SKM-1 (cell line): Measurements from ENCODE around the gene SLC1A7.
A peak's percentile ranks its signal among the peaks of the same experiment; 100 is the strongest.

Source experiments
- DNase-seq: peaks from one replicate; lab custom pipeline; 2025; ENCODE audit not compliant: unreplicated experiment; lab: John Stamatoyannopoulos, UW

The SLC1A7 gene

DNA sequence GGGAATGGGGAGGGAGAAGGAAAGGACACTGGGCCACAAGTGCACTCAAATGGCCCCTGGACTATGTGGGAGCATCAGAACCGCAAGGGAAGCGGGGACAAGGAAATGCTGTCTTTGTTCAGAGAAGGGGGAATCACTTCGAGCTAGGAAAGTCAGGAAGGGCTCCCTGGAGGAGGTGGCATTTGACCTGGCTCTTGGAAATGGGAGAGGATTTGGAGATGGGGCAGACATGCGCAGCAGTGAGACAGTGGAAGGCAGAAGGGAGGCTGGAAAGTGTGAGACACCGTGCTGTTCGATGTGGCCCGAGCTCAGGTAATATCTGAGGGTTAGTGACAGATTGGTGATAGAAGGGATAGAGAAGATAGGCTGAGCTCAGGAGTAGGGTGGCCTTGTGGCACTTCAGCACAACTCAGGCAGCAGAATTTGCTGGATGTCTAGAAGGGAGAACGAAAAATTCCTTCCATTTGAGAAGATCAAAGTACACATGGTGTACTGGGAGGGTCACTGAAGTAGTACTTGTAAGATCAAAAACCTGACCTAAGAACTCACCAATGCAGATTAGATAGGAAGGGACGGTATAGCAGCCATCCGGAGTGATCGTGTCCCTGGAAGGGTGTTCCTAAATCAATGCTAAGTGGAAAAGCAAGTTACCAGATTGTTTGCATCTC, 25.4 kb downstream of the SLC1A7 start:
- DNase-seq: no peak

- DNase-seq: no peak
Measured at GRCh38 chr1:53116307-53116810, 26.1 kb downstream of the SLC1A7 start.

DNA sequence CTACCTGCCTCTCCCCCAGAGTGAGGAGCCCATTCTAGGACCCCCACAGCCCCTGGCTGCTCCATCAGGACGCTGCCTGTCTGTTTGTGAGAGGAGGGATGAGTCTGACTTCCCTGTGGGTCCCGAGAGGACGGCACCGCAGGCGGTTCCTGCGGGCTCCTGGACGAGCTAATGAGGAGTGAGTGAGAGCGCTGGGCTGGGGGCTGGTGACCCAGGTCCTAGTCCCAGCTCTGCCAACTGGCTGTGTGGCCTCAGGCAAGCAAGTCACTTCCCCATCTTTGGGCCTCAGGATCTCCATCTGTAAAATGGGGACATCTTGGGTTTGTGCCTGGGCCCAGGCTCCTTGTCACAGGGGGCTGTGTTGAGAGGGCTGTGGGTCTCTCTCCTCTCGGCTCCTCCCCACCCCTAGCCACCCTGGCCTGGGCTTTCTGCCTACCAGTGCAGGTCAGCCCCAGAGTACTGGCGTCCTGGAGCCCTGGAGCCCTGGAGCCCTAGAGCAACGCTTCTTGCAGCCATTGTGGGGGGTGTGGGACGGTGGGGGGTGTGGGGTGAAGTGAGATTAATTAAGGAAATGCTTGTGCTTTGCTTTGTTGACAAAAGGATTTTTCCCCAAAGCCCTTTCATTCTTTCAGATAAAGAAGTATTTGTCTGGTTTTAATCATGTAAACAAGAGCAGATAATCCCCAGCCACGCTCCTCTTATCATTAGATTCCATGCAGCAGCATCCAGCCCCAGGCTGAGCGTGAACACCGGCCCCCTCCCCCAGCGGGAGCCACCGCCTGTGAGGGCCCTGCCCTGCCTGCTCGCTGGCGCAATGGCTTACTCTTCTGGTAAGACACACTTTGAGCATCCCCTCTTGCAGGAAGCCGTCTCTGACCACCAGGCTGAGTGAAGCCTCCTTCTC, 26.8 kb downstream of the SLC1A7 start:
- no peak for DNase-seq

- DNase-seq: no peak
Measured at GRCh38 chr1:53114581-53115400, 27.6 kb downstream of the SLC1A7 start.

- no peak for DNase-seq
Measured at GRCh38 chr1:53114090-53114489, 28.3 kb downstream of the SLC1A7 start.

- DNase-seq: no peak
Measured at GRCh38 chr1:53112861-53113260, 29.6 kb downstream of the SLC1A7 start.

DNA sequence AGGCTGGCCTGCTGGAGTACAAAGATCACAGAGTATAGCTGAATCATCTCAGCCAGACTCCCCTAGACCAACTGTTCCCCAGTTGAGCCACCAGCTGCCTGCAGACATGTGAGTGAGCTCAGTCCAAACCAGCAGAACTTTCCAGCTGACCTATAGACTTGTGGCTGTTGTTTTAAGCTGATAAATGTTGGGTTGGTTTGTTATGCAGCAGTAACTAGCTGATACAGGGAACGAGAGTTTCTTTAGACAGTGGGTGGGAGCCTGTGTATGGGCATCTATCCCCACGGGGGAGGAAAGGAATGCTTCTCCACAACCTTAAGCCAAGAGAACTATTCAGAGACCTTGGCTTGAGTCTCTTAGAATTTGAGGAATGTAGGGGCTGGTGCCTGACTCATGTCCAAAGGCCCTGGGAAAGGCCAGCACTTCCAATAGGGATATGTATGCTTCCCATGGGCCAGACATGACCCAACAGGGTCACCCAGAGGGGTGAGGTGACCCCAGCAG, 30.1 kb downstream of the SLC1A7 start:
- DNase-seq: no peak

- no peak for DNase-seq
Measured at GRCh38 chr1:53111693-53112092, 30.7 kb downstream of the SLC1A7 start.

DNA sequence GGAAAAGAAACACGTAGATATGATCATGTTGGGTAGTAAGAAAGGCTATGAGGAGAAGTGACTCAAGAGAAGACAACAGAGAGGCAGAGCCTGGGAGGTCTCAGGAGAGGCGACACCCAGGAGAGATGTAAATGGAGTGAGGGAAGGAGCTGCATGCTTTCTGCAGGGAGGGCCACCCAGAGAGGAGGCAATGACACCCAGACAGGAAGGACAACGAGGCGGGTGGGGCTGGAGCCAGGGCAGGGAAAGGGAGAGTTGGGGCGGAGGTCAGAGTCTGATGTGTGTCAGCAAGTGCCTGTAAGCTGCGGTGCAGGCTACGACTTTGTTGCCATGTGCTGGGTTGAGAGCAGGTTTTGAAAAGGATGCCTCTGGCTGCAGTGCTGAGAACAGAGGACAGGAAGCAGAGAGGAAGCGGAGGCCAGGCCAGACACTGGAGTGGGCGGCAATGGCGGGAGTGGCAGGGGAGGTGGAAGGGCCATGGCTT, 31.3 kb downstream of the SLC1A7 start:
- DNase-seq: no peak

- peak; percentile 27 for DNase-seq
Measured at GRCh38 chr1:53110370-53111072, 31.9 kb downstream of the SLC1A7 start.

DNA sequence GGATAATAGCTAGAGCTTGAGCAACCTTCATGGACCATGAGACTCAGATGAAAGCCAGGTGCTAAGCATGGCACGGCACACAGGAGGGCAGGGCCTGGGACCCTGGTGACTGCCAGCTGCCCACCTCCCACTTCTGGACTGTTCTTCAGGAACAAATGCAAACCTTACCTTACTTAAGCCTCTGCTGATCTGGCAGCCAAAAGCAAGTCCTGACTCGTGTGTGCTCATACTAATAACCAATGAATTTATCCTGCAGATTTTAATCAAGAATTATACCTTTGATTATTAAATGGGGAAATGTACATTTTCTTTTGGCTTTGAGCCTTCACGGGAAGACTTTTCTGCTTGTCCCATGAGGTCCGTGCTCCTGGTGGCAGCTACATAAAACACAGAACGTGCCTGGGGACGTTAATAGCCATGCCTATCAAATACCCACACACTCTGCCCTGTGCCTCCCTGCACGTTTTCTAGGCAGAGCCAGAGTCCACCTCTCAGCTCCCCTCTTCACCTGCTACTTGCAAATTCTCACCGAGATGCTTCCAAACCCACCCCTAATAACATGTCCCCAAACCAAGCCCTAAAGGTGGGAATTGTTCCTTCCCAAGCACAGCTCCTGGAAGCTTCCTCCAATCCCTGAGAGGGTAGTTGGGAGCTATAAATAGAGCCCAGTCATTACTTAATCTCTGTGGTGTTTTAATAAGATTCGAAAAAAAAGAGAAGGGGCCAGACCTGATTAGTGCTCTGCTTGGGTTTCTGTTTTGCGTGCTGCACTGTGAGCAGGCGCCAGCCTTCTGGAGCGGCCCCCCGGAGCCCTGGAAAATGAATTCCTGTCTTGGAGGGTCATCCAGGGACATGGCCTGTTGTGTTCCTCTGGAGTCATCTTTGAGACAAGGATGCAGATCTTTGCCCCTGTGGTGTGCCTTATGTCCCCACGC, 33.5 kb downstream of the SLC1A7 start:
- no peak for DNase-seq

DNA sequence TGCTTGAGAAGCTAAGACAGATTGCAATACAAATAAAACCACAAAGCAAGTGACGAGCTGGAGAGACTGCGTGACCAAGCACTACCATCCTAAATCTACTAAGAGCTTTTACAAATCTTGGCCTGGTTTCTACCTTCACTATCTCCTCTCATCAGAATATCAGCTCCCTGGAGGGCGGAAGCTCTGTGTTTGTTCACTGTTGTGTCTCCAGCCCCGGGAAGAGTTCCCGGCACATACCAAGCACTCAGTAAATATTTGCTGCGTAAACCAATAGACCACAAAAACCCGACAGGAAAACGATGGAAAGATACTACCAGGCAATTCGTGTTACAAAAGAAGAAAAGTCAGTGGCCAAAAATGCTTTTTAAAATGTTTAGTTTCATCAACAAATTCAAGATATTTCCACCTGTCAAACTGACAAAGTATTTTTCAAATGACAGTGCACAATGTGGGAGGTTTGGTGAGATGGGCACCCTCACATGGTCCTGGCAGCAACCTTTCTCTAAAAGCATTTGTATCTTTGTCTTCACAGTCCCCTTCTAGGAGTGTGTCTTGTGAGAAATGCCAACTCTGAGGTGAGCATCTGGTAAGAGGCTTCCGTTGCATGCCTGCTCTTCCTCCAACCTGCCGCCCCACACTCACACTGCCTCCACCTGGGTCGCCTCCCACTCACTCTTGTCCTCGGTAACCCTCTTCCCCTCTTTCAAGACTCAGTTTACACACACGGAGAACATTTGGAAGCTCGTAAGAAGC, 34.7 kb downstream of the SLC1A7 start:
- DNase-seq: no peak

DNA sequence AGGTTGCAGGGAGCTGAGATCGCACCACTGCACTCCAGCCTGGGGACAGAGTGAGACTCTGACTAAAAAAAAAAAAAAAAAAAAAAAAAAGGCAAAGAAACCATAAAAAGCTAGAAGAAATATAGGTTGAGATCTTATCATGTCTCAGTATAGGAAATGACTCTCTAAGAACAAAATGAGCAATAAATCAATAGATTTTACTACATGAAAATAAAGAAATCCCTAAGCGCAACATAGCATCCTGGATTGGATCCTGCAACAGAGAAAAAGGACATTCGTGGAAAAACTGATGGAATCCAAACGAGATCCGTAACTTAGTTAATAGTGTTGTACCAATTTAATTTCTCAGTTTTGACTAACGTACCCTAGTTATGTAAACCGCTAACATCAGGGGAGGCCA, 35.3 kb downstream of the SLC1A7 start:
- no peak for DNase-seq

GRCh38 chr1:53104289-53104913, 38.0 kb downstream of the SLC1A7 start:
- DNase-seq: no peak

DNA sequence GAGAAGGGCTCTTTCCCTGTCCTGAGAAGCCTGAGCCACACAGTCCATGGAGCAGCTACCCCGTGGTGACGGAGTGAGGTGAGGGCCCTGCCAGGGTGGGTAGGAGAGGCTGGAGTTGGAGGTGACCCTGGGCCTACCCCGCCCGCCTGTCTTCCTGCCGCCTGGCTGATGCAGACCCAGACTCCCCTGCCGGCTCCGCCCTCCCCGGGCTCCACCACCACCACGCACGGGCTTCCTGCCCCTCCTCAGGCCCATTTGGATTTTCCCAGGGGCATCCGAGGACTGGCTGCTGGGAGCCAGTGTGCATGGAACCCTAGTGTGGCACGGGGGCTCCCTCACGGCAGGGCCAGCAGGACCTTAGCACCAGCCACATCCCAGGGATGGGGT, 47.9 kb downstream of the SLC1A7 start:
- no peak for DNase-seq

GRCh38 chr1:53093778-53094532, 48.5 kb downstream of the SLC1A7 start:
- DNase-seq: no peak

- DNase-seq: no peak
Measured at GRCh38 chr1:53093451-53093754, 49.0 kb downstream of the SLC1A7 start.
